Subcutaneous adipose tissue (tissue), 4 donors: ENCODE measurements around the gene FTO. TPM values are rescaled to one million over a fixed set of nuclear protein-coding genes. Genes with fewer than 3 reads are reported as not detected.

Source experiments
- CTCF ChIP-seq: fragments of 450-650 bp; IDR thresholded peaks from one replicate; pipeline ENCODE4 v1.5.1; 2016; ENCODE audit warnings: low read depth, mild to moderate bottlenecking, control low read depth, antibody characterized with exemption, moderate library complexity
- total RNA-seq, 4 donors: library from RNA; depleted of rRNA; stranded (reverse); fragments of >200 nt; gene quantifications; one replicate each; pipeline ENCODE4 v1.1.0, GENCODE V29; 2016

The FTO gene
- total RNA-seq, 4 donors from 2014 or later, result 74.3 to 102 (median 90.9) TPM

GRCh38 chr16:54070789-54071343 is 366.9 kb downstream of the FTO start:
- no peak for TF ChIP-seq CTCF

- TF ChIP-seq CTCF, result no peak
Measured at GRCh38 chr16:54071514-54071913, 367.6 kb downstream of the FTO start.

- TF ChIP-seq CTCF, result no peak
Measured at GRCh38 chr16:54072237-54072636, 368.3 kb downstream of the FTO start.

- no peak for TF ChIP-seq CTCF
Measured at GRCh38 chr16:54073356-54073755, 369.4 kb downstream of the FTO start.

- TF ChIP-seq CTCF, result no peak
Measured at GRCh38 chr16:54075446-54075845, 371.5 kb downstream of the FTO start.

GRCh38 chr16:54076006-54076504 is 372.1 kb downstream of the FTO start:
- TF ChIP-seq CTCF, result no peak

- TF ChIP-seq CTCF, result no peak
Measured at GRCh38 chr16:54077050-54077821, 373.3 kb downstream of the FTO start.
